Measurements from ENCODE around the gene SMAD4.
"Not testable (repeated sequence)": the region's sequence is repeated elsewhere in the genome, so short reads cannot be mapped to it uniquely, and the experiment has no call there.

Gene SMAD4

GRCh38 chr18:51069885-51070284 lies 39.9 kb downstream of the SMAD4 start:
- DNase-seq (ENCODE audit: low read depth in 2 of 3, low spot score in 2 of 3) = no peak

- no peak for DNase-seq (ENCODE audit: low read depth in 2 of 3, low spot score in 2 of 3)
Measured at GRCh38 chr18:51070545-51070944, 40.5 kb downstream of the SMAD4 start.

GRCh38 chr18:51072586-51073313 lies 42.7 kb downstream of the SMAD4 start:
- no peak for DNase-seq (ENCODE audit: low read depth in 2 of 3, low spot score in 2 of 3)

GRCh38 chr18:51074605-51075004 lies 44.6 kb downstream of the SMAD4 start:
- no peak for DNase-seq (ENCODE audit: low read depth in 2 of 3, low spot score in 2 of 3)

- no peak for DNase-seq (ENCODE audit: low read depth in 2 of 3, low spot score in 2 of 3)
Measured at GRCh38 chr18:51076503-51076902, 46.5 kb downstream of the SMAD4 start.

GRCh38 chr18:51077217-51077616 lies 47.2 kb downstream of the SMAD4 start:
- no peak for DNase-seq (ENCODE audit: low read depth in 2 of 3, low spot score in 2 of 3)

GRCh38 chr18:51078026-51078425 lies 48.0 kb downstream of the SMAD4 start:
- DNase-seq (ENCODE audit: low read depth in 2 of 3, low spot score in 2 of 3) = no peak

GRCh38 chr18:51082571-51083267 lies 52.7 kb downstream of the SMAD4 start:
- no peak for DNase-seq (ENCODE audit: low read depth in 2 of 3, low spot score in 2 of 3)

GRCh38 chr18:51083398-51083797 lies 53.4 kb downstream of the SMAD4 start:
- DNase-seq (ENCODE audit: low read depth in 2 of 3, low spot score in 2 of 3) = no peak

GRCh38 chr18:51088410-51088809 lies 58.4 kb downstream of the SMAD4 start:
- DNase-seq (ENCODE audit: low read depth in 2 of 3, low spot score in 2 of 3) = no peak

- no peak for DNase-seq (ENCODE audit: low read depth in 2 of 3, low spot score in 2 of 3)
Measured at GRCh38 chr18:51089691-51090090, 59.7 kb downstream of the SMAD4 start.

GRCh38 chr18:51091270-51091669 lies 61.3 kb downstream of the SMAD4 start:
- DNase-seq (ENCODE audit: low read depth in 2 of 3, low spot score in 2 of 3) = no peak

- no peak for DNase-seq (ENCODE audit: low read depth in 2 of 3, low spot score in 2 of 3)
Measured at GRCh38 chr18:51092117-51092516, 62.1 kb downstream of the SMAD4 start.

GRCh38 chr18:51092967-51093366 lies 63.0 kb downstream of the SMAD4 start:
- not testable (repeated sequence) for DNase-seq (ENCODE audit: low read depth in 2 of 3, low spot score in 2 of 3)

- DNase-seq (ENCODE audit: low read depth in 2 of 3, low spot score in 2 of 3) = no peak
Measured at GRCh38 chr18:51097021-51097822, 67.2 kb downstream of the SMAD4 start.

GRCh38 chr18:51098082-51098481 lies 68.1 kb downstream of the SMAD4 start:
- DNase-seq (ENCODE audit: low read depth in 2 of 3, low spot score in 2 of 3) = no peak

GRCh38 chr18:51098513-51098912 lies 68.5 kb downstream of the SMAD4 start:
- no peak for DNase-seq (ENCODE audit: low read depth in 2 of 3, low spot score in 2 of 3)

- no peak for DNase-seq (ENCODE audit: low read depth in 2 of 3, low spot score in 2 of 3)
Measured at GRCh38 chr18:51100385-51101120, 70.5 kb downstream of the SMAD4 start.

GRCh38 chr18:51107082-51107481 lies 77.1 kb downstream of the SMAD4 start:
- no peak for DNase-seq (ENCODE audit: low read depth in 2 of 3, low spot score in 2 of 3)

GRCh38 chr18:51107598-51108305 lies 77.7 kb downstream of the SMAD4 start:
- no peak for DNase-seq (ENCODE audit: low read depth in 2 of 3, low spot score in 2 of 3)

- no peak for DNase-seq (ENCODE audit: low read depth in 2 of 3, low spot score in 2 of 3)
Measured at GRCh38 chr18:51108330-51108729, 78.3 kb downstream of the SMAD4 start.
